GM12892 (cell line): ENCODE measurements around the gene ATL3.
A peak's percentile ranks its signal among the peaks of the same experiment; 100 is the strongest.
"Not testable (repeated sequence)": the region's sequence is repeated elsewhere in the genome, so short reads cannot be mapped to it uniquely, and the experiment has no call there.

Experiments used
- DNase-seq: peaks from one replicate; pipeline ENCODE4 v3.0.0; 2011; ENCODE audit not compliant: insufficient read length
- FAIRE-seq: peaks from 2 replicates; lab custom pipeline; 2011; peaks lifted over from hg19 to GRCh38; lab: Jason Lieb, UNC
- POLR2A ChIP-seq: IDR thresholded peaks from 2 replicates; pipeline ENCODE4 v1.6.1; 2011; ENCODE audit warnings: low read depth, low read length, control low read depth
- POLR2AphosphoS5 ChIP-seq: IDR thresholded peaks from 2 replicates; pipeline ENCODE4 v1.6.1; 2011; ENCODE audit warnings: low read depth, low read length, control low read depth
- TAF1 ChIP-seq: IDR thresholded peaks from 2 replicates; pipeline ENCODE4 v1.6.1; 2011; ENCODE audit warnings: low read depth, mild to moderate bottlenecking, control low read depth, low read length, borderline replicate concordance

ATL3 gene

DNA sequence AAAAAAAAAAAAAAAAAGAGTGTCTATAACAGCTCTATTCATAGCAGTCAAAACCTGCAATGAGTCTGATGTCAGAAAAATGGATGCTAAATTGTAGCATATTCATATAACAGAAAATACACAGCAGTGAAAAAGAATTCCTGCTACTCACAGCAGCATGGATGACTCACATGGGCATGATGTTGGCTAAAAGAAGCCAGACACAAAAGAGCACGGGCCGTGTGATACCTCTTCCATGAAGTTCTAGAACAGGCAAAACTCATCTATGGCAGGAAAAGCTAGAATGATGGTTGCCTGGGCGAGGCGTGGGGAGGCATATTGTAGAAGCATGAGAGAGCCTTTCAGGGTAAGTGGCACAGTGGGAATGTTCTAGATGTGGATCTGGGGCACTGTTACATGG, 75.9 kb downstream of the ATL3 start:
- TF ChIP-seq POLR2A (no peak), POLR2AphosphoS5 (no peak), TAF1 (no peak)
- DNase-seq (no peak), FAIRE-seq (no peak)

DNA sequence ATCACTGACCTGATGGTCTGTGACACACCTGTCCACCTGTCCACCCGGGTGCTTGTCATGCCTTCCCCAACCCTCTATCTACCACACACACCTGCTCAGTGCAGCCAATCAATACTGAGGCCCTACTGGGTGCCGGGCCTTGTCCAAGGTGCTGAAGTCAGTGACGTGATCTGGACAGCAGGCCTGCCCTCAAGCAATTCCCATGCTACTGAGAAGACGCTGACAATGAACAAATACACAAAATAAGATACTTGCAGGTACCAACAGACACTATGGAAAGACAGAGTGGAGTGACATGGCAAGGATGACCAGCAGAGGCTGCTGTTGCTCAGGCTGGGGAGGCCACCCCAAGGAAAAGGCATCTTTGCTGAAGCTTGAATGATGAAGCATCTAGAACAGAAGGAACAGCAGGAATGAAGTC, 78.2 kb downstream of the ATL3 start:
- no peak for TF ChIP-seq POLR2A
- no peak for TF ChIP-seq TAF1
- no peak for TF ChIP-seq POLR2AphosphoS5
- DNase-seq, result no peak
- no peak for FAIRE-seq

DNA sequence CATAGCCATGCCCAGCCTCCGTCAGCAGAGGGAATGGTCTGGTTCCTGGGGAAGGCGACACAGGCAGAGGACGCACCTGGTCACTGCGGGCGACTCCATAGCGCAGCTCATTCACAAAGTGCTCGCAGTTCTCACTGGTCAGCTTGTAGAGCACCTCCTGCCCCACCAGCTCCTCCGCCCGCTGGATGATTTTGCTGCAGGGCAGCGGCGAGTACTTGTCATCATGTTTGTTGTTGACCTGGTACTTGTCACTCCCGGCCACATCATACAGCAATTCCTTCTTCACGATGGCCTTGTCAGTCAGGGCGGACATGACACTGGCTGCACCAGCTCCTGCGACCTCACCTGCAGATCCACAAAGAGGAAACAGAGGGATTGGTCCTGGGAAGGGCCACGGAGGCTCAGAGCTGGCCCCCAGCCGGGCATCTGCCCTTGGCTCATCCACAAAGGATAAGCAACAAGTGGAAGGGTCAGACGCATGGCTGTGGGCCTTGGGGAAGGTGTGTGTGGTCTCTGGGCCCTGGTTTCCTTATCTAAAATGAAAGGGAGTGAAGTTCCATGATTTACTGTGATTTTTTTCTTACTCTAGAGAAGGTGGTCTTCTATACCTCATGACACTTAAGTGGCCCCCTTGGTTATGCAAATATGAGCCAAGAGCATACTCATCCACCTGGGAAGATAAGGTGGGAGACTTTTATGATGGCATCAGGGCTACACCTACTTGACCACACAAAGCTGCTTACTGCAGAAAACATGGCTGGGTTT, 81.0 kb downstream of the ATL3 start:
- no peak for FAIRE-seq
- no peak for TF ChIP-seq POLR2A
- no peak for TF ChIP-seq POLR2AphosphoS5
- TF ChIP-seq TAF1, result no peak
- DNase-seq, result no peak

DNA sequence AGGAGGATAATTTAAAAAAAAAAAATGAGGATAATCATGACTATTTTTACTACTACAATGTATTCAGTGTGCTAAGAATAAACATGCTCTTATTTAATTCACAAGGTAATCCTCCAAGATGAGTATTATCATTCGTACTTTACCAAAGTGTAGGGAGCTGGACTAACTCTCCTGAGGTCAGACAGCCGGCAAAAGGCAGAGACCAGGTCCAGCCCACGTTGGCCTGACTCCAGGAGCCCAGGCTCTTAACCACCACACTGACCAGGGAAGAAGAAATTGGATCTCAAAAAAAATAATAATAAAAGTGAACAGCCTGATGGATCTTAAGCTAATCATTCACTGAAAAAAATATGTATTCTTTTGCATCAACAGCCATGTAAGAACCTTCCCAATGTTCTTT, 82.2 kb downstream of the ATL3 start:
- DNase-seq, result no peak
- no peak for FAIRE-seq
- no peak for TF ChIP-seq TAF1
- no peak for TF ChIP-seq POLR2A
- no peak for TF ChIP-seq POLR2AphosphoS5

DNA sequence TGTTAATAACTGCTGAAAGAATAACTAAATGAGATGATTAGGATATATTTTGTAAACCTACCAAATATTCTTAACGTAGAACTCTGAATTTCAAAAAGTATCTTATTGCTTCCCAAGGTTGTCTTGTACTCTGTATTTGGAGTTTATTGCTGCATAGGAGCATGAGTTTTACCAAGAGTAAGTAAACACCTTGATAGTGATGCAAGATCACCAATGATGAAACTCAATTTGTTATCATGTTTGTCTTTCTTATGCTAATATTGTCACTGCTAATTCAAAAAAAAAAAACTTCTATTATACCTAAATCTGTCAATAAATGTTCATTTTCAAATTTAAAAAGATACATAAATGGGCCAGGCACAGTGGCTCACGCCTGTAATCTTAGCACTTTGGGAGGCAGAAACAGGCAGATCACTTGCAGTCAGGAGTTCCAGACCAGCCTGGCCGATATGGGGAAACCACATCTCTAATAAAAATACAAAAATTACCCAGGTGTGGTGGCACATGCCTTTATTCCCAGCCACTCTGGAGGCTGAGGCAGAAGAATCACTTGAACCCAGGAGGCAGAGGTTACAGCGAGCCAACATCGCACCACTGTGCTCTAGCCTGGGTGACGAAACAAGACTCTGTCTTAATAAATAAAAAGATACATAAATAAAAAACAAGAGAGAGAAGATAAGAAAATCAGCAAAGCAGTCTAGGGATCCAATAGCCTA, 84.6 kb downstream of the ATL3 start:
- DNase-seq, result no peak
- TF ChIP-seq POLR2AphosphoS5, result no peak
- TF ChIP-seq POLR2A, result no peak
- no peak for TF ChIP-seq TAF1
- FAIRE-seq, result no peak

DNA sequence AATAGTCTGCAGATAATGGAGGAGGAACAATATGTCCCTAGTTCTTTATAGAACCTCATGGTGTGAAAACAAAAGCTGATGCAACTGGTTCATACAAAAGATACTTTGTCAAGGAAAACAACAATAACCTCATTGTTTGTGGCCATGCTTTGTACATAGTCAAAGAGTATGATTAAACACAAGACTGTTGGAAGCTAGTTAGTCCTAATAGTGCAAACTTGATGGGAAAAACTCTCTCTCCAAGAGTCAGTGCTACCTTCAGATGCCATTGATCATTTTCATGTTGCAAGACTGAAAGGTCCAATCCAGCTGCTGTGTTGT, 87.9 kb downstream of the ATL3 start:
- TF ChIP-seq TAF1, result no peak
- no peak for TF ChIP-seq POLR2AphosphoS5
- no peak for TF ChIP-seq POLR2A
- FAIRE-seq (no peak), DNase-seq (no peak)

DNA sequence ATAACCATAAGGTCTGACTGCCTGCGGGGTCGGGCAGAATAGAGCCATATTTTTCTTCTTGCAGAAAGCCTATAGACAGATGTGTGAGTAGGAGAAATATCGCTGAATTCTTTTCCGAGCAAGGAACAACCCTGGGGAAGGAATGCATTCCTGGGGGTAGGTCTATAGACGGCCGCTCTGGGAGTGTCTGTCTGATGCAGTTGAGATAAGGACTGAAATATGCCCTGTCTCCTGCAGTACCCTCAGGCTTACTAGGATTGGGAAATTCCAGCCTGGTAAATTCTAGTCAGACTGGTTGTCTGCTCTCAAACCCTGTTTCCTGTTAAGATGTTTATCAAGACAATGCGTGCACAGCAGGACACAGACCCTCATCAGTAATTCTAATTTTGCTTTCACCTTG, 90.0 kb downstream of the ATL3 start:
- not testable (repeated sequence) for FAIRE-seq, DNase-seq

DNA sequence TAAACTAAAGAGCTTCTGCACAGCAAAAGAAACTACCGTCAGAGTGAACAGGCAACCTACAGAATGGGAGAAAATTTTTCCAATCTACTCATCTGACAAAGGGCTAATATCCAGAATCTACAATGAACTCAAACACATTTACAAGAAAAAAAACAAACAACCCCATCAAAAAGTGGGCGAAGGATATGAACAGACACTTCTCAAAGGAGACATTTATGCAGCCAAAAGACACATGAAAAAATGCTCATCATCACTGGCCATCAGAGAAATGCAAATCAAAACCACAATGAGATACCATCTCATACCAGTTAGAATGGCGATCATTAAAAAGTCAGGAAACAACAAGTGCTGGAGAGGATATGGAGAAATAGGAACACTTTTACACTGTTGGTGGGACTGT, 92.3 kb downstream of the ATL3 start:
- FAIRE-seq, DNase-seq: not testable (repeated sequence)

DNA sequence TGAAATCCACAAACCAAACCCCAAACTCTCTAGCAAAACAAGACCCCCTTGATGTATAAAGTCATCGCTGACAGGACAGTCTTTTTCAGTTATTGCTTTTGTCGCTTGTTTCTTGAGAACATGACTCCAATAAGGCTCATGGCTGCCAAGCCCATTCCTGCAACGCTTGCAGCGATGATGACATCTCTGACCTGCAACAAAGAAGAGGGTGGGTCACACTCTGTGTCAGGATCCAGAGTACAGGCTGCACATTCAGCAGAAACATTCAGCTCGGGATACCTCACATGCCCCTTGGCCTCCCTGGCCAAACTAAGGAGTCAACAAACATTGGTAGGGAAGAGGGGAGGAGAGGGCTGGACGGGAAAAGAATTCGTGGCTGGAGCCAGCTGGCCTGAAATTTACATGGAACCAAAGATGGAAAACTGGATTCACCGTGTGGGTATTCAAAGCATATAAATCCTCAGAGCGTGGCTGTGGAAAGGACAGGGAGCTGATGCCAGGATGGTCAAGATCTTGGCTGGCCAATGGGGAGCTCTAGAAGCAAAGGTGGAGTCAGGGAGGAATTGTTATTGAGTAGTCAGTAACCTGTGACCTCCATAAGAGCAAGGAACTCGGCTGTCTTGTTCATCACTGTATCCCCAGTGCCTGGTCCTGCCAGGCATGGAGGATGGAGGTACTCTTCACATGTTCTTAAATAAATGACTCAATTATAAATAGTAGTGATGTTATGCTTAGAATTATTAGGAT, 96.1 kb downstream of the ATL3 start:
- TF ChIP-seq POLR2AphosphoS5, result no peak
- no peak for TF ChIP-seq TAF1
- TF ChIP-seq POLR2A, result no peak
- DNase-seq (no peak), FAIRE-seq (peak; percentile 74)
